ENCODE results near the gene RCC2.
"Not testable (repeated sequence)": the region's sequence is repeated elsewhere in the genome, so short reads cannot be mapped to it uniquely, and the experiment has no call there.

RCC2 gene

GRCh38 chr1:17460219-17460618 is 20.7 kb upstream of the RCC2 start:
- DNase-seq, result no peak

DNA sequence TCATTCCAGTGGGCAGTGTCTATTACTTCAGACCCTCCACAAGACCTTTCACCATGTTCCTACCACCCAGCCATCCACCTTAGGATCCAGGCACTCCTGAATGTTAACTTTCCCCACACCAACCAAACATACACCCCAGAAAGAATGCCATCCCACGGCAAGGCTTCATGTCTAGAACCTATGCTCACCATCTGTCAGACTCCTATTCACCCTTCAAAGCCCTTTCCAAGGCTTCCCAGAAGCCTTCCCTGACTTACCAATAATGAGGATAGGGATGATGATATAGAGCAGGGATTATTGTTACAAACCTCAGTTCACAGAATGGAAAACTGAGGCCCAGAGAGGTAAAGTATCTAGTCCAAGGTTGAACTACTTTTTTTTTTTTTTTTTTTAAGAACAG is 19.3 kb upstream of the RCC2 start:
- Mint-ChIP-seq H3K4me3 (no peak overlapping the region), H3K9me3 (no peaks in the 10 kb centered on the region), H3K27me3 (no peaks in the 10 kb centered on the region), H3K4me1 (no peaks in the 10 kb centered on the region), H3K27ac (no peak overlapping the region)
- ATAC-seq (no peak), DNase-seq (no peak)

More at GRCh38 chr1:17460219-17460618, 20.7 kb upstream of the RCC2 start:
- no peaks in the 10 kb centered on the region for H3K9me3 Mint-ChIP-seq
- no peaks in the 10 kb centered on the region for H3K27me3 Mint-ChIP-seq
- no peak overlapping the region for H3K4me3 Mint-ChIP-seq
- H3K4me1 Mint-ChIP-seq, result no peaks in the 10 kb centered on the region
- ATAC-seq, result no peak
- H3K27ac Mint-ChIP-seq, result no peak overlapping the region

DNA sequence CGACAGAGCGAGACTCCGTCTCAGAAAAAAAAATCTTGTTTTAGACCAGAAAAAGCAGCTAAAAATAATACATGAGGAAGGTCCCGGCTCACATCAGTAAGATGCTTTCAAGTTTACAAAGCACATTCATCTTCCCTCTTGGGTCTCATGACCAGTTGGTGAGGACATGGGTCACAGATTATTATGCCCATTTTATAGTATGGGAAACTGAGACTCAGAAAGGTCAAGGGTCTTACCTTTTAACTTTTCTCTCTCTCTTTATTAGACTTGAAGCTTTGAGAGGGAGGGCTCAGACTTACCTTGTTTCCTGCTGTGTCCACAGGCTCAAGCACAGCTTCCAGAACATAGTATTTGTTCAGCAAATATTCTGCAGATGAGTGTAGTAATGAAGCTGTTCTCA is 13.2 kb upstream of the RCC2 start:
- Mint-ChIP-seq H3K27me3 (no peaks in the 10 kb centered on the region), H3K27ac (no peak overlapping the region), H3K4me3 (no peak overlapping the region), H3K4me1 (no peaks in the 10 kb centered on the region), H3K9me3 (no peaks in the 10 kb centered on the region)
- ATAC-seq (no peak), DNase-seq (no peak)

DNA sequence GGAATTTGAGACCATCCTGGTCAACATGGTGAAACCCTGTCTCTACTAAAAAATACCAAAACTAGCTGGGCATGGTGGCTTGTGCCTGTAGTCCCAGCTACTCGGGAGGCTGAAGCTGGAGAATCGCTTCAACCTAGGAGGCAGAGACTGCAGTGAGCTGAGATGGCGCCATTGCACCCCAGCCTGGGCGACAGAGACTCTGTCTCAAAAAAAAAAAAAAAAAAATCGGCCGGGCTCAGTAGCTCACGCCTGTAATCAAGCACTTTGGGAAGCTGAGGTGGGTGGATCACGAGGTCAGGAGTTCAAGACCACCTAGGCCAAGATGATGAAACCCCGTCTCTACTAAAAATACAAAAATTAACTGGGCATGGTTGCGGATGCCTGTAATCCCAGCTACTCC is 12.7 kb upstream of the RCC2 start:
- not testable (repeated sequence) for H3K27ac Mint-ChIP-seq, H3K4me1 Mint-ChIP-seq, H3K27me3 Mint-ChIP-seq, ATAC-seq, DNase-seq, H3K4me3 Mint-ChIP-seq, H3K9me3 Mint-ChIP-seq

GRCh38 chr1:17451731-17452130 is 12.3 kb upstream of the RCC2 start:
- no peaks in the 10 kb centered on the region for H3K27me3 Mint-ChIP-seq
- DNase-seq (no peak), ATAC-seq (no peak)
- no peaks in the 10 kb centered on the region for H3K4me1 Mint-ChIP-seq
- no peaks in the 10 kb centered on the region for H3K9me3 Mint-ChIP-seq
- H3K27ac Mint-ChIP-seq, result no peak overlapping the region
- H3K4me3 Mint-ChIP-seq, result no peak overlapping the region

DNA sequence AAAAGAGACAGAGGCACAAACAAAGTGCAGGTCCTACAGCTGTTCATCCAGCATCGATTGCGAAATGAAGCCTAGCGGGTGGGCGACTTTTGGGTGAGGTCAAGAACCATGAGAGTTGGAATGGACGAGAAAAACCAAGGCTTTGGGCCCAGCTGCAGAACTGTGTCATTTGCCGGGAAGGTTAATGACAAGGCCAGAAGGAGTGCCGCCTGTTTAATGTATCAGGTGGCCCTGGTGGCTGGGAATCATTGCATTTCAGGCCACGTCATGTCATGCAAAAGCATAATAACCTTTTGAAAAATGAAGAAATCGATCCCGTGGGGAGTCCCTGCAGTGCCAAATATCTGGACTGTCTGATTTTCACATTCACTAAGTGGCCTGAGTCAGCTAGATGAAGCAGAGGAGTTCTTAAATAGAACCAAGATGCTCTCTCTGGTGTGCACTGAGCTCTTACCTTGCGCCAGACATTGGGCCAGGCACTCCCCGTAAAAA is 8.1 kb upstream of the RCC2 start:
- H3K27me3 Mint-ChIP-seq, result peaks cover 9% of the 10 kb centered on the region
- H3K27ac Mint-ChIP-seq, result no peak overlapping the region
- DNase-seq (no peak), ATAC-seq (no peak)
- no peak overlapping the region for H3K4me3 Mint-ChIP-seq
- H3K4me1 Mint-ChIP-seq, result peaks cover 11% of the 10 kb centered on the region
- H3K9me3 Mint-ChIP-seq, result no peaks in the 10 kb centered on the region

- Mint-ChIP-seq H3K9me3 (no peaks in the 10 kb centered on the region), H3K27me3 (peaks cover 9% of the 10 kb centered on the region), H3K27ac (peak overlapping the region; percentile 86 to 90), H3K4me3 (peak overlapping the region; percentile 39 to 63), H3K4me1 (peaks cover 25% of the 10 kb centered on the region)
- no peak for ATAC-seq
- DNase-seq, result no peak
Observed at GRCh38 chr1:17442841-17443240, 3.4 kb upstream of the RCC2 start.

DNA sequence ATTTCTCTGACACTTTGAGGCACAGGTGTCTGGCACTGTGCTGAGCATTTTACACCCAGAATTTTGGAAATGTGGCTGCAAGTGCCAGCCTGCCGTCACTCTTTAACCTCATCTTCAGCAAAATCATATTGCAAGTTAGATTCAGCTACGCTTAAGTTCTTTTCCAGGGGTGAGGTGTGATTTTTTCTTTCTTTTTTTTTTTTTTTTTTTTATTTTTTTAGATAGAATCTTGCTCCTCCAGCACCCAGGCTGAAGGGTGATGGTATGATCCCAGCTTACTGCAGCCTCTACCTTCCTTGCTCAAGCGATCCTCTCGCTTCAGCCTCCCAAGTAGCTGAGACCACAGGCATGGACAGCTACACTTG is 2.5 kb upstream of the RCC2 start:
- no peak for ATAC-seq

DNA sequence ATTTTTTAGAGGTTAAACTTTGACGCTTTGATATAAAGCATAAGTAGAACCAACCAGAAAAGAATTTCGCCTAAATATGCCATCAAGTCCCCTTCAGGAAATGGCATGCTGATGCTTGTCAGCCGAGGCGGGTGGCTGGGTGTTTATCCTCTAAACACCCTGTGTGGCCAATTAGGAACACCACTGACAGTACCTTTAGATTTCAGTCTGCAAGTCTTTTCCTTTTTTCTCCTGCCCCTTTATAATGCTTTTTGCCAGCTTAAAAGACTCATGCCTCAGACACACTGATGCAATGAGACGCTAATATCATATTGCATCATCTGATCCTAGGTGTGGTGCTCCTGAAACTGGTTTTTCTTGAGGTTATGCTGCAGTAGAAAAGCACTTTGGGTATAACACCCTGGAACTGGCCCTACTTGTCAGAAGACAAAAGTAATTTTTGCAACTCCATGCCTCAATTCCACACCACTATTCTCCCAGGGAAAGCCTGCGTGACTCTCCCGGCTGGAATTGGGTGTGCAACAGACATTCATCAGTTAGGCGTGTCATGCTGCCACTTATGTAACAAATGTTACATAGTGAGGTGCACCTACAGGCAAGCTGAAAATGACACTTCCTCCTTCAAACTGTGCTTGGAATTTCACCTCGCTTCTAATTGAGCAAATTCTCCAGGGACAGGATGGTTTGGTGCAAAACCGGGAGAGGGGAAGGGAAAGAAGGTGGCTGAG is 2.0 kb upstream of the RCC2 start:
- peak; percentile 56 for ATAC-seq

More for the DNA sequence above, 2.5 kb upstream of the RCC2 start:
- H3K4me3 Mint-ChIP-seq, result peak overlapping the region; percentile 89 to 98
- DNase-seq, result no peak
- peaks cover 9% of the 10 kb centered on the region for H3K27me3 Mint-ChIP-seq
- peak overlapping the region; percentile 99 for H3K27ac Mint-ChIP-seq
- no peaks in the 10 kb centered on the region for H3K9me3 Mint-ChIP-seq
- H3K4me1 Mint-ChIP-seq, result peaks cover 27% of the 10 kb centered on the region

GRCh38 chr1:17440827-17441168 is 1.3 kb upstream of the RCC2 start:
- DNase-seq (no peak), ATAC-seq (no peak)
- H3K9me3 Mint-ChIP-seq, result no peaks in the 10 kb centered on the region
- peaks cover 38% of the 10 kb centered on the region for H3K4me1 Mint-ChIP-seq
- peak overlapping the region; percentile 89 to 98 for H3K4me3 Mint-ChIP-seq
- H3K27ac Mint-ChIP-seq, result peak overlapping the region; percentile 99
- H3K27me3 Mint-ChIP-seq, result peaks cover 9% of the 10 kb centered on the region

More for the DNA sequence above, 2.0 kb upstream of the RCC2 start:
- Mint-ChIP-seq H3K4me3 (peak overlapping the region; percentile 89 to 98), H3K27me3 (peaks cover 9% of the 10 kb centered on the region), H3K4me1 (peaks cover 32% of the 10 kb centered on the region), H3K9me3 (no peaks in the 10 kb centered on the region), H3K27ac (peak overlapping the region; percentile 99)
- peak; percentile 60 to 70 for DNase-seq

DNA sequence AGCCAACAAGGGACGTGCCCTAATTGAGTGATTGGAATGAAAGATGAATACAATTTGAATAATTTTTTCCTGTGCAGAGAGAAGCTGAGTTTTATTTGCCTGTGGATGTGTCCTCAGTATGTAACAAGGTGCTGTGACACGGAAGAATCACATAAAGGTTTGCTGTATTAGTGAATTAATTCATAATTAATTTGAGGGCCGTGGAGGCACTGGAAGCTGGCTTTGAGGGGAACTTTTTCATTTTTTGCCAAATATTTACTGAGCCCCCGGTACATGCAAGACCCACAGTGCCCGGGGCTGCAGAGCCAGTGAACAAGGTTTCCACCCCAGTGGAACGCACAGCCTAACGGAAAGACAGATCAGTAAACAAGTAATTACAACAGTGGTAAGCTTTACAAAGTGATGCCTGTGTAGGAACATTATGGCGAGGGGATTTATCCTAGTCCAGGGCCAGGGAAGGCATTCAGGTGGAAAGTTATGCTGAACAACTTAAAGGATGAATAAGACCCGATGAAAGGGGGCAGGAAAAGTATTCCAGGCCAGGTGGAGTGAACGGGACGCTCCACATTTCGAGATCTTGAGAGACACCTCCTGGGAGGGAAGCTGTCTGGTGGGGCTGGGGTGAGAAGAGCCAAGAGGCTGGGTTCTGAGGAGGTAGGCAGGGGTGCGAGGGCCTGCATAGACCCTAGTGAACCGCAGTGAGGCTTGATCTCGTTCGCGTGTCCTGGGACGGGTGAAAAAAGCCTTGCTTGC is 773 bp upstream of the RCC2 start:
- Mint-ChIP-seq H3K27me3 (peaks cover 9% of the 10 kb centered on the region), H3K9me3 (no peaks in the 10 kb centered on the region), H3K27ac (peak overlapping the region; percentile 99), H3K4me1 (peaks cover 44% of the 10 kb centered on the region), H3K4me3 (peak overlapping the region; percentile 89 to 98)
- DNase-seq (peak; percentile 44 to 51), ATAC-seq (no peak)

GRCh38 chr1:17438318-17439249 is 893 bp downstream of the RCC2 start:
- Mint-ChIP-seq H3K9me3 (no peaks in the 10 kb centered on the region), H3K4me3 (peak overlapping the region; percentile 89 to 98), H3K27me3 (peaks cover 7% of the 10 kb centered on the region), H3K4me1 (peaks cover 60% of the 10 kb centered on the region), H3K27ac (peak overlapping the region; percentile 96 to 100)
- ATAC-seq, result peak; percentile 68
- peak; percentile 89 to 91 for DNase-seq

DNA sequence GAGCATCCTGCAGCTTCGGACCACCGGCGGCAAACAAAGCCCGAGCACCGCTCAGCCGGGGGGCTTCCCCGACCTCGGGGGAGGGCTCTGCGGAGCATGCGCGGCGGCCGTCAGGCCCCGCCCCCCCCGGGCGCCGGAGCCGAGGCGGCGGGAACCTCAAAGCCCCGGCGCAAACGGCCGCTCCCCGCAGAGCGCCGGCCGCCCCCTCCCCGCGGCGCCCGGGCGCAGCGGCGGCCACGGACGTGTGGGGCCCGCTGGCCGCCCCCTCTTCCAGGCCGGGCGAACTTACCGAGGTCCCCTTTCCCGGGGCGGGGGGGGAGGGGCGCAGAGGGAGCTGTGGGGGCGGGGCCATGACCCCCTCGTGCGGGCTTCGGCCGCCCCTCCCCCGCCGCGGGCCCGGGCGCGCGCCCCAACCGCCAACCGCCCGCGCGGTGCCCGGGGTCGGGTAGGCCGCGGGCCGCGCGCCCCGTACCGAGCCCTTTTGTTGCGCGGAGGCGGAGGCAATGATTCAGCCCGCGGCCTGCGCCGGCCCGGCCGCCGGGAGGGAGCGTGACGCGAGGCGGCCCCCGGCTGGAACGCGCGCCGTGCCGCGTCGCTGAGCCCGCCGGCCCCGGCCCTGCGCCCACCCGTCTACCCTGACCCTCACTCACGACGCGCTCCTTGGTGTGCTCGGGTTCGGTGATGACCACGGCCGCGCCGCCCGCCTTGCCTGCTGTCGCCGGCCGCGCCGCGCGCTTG is 1.7 kb downstream of the RCC2 start:
- no peaks in the 10 kb centered on the region for H3K27me3 Mint-ChIP-seq
- DNase-seq (peak; percentile 70 to 80), ATAC-seq (peak; percentile 51)
- H3K9me3 Mint-ChIP-seq, result no peaks in the 10 kb centered on the region
- peak overlapping the region; percentile 25 to 93 for H3K27ac Mint-ChIP-seq
- H3K4me1 Mint-ChIP-seq, result peaks cover 59% of the 10 kb centered on the region
- H3K4me3 Mint-ChIP-seq, result peak overlapping the region; percentile 79 to 98

- Mint-ChIP-seq H3K4me1 (peaks cover 62% of the 10 kb centered on the region), H3K9me3 (no peaks in the 10 kb centered on the region), H3K4me3 (peak overlapping the region; percentile 77 to 79), H3K27ac (peak overlapping the region; percentile 25 to 93), H3K27me3 (no peaks in the 10 kb centered on the region)
- DNase-seq (no peak), ATAC-seq (no peak)
Observed at GRCh38 chr1:17437260-17437579, 2.3 kb downstream of the RCC2 start.

Data from stimulated activated naive CD8-positive, alpha-beta T cell treated with anti-CD3 and anti-CD28 coated beads, Interleukin-15, amount 100 ng/mL, for 72 hours (primary cell).